ENCODE data around the gene FAM114A1.

DNA sequence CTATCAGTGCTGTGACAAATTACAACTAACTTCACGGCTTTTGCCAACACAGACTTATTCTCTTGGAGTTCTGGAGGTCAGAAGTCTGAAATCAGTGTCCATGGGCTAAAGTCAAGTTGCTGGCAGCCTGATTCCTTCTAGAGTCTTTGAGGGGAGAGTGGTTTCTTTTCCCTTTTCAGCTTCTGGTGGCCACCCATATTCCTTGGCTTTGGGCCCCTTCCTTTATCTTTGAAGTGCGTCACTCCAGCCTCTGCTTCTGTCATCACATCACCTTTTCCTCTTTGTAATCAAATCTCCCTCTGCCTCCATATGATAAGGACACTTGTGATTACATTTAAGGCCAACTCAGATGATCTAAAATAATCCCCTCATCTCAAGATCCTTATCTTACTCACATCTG is 9.0 kb downstream of the FAM114A1 start:
- TF ChIP-seq, protein P1, sequence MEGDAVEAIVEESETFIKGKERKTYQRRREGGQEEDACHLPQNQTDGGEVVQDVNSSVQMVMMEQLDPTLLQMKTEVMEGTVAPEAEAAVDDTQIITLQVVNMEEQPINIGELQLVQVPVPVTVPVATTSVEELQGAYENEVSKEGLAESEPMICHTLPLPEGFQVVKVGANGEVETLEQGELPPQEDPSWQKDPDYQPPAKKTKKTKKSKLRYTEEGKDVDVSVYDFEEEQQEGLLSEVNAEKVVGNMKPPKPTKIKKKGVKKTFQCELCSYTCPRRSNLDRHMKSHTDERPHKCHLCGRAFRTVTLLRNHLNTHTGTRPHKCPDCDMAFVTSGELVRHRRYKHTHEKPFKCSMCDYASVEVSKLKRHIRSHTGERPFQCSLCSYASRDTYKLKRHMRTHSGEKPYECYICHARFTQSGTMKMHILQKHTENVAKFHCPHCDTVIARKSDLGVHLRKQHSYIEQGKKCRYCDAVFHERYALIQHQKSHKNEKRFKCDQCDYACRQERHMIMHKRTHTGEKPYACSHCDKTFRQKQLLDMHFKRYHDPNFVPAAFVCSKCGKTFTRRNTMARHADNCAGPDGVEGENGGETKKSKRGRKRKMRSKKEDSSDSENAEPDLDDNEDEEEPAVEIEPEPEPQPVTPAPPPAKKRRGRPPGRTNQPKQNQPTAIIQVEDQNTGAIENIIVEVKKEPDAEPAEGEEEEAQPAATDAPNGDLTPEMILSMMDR (IDR thresholded peaks at IDR 0.05): no peak
- no peak for TF ChIP-seq POLR2A (IDR thresholded peaks at IDR 0.05)

All from right lobe of liver (tissue), 4 donors.